T47D (cell line): ENCODE results near the gene PROX1.

Source experiments
- DNase-seq, 2 experiments: peaks; one replicate each; pipeline versions ENCODE4 v3.0.0 to v3.0.0-alpha.2; 2011 to 2012; ENCODE audit warnings: low read depth in 1 of 2, low spot score in 1 of 2
- JUND ChIP-seq: IDR thresholded peaks from 2 replicates; pipeline ENCODE4 v1.6.1; 2012; ENCODE audit warnings: low read depth
- in situ Hi-C: cut with HindIII; loops from 2 replicates; pipeline ENCODE4 v1.10.0; 2016; ENCODE audit warnings: low sequenced_read_pairs, low pct_unique_long_range_greater_than_20kb

Gene PROX1

DNA sequence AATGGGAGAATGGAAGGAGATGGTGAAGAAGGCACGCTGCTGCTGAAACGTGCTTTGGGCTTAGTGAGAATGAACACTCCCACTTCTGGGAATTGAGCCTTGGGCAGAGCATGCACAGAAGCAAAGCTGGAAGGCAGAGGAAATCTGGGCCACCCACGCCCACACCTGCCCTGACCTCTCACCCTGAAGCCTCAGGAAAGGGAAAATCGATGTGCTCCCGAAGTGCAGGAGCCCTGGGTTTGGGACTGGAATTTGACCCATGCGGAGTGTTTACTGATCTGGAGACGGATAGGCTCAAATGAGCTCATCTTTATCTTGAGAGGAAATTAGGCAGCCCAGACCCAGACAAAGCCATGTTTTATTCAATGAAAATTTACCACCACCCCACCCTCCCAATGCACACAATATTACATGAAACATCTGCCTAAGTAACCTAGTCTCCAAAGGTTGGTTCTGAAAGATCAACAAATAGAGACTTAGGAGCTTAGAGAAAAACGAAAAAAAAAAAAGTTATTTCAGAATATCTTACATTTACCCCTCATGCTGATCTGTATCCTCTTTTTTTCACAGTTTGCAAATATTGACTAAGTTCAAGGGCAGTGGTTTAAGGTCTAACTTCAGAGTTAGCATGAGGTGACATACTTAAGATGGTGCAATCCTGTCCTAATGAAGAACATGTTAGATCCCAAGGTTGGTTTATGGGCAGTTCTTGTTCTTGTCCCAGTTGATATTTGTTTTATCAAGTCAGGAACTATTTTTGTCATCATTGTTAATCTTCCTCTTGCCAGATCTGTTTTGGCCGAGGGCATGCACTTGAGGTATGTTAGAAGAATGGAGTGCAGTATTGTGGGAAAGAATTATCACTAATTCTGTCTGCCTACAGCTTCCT is 63.0 kb downstream of the PROX1 start:
- no peak for DNase-seq
- TF ChIP-seq JUND: no peak
- in situ Hi-C loops: no loop called here

DNA sequence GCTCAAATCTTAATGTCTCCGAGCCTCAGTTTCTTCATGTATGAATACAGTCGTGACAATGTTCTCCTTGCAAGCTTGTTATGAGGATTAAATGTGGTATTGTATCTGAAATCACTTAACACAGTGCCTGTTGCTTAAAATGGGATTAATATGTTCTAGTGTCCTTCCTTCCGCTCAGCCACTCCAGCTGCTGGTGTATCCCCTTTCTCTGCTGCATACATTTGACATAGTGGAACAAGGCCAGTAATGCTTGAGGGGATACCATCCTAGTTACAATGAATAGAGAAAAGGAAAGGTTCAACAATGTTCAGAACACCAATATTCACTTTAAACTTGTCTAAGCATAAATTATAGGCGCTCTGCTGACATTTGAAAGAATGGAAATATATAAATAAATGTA is 64.0 kb downstream of the PROX1 start:
- DNase-seq: no peak
- TF ChIP-seq JUND: no peak
- in situ Hi-C loops: no loop called here

- DNase-seq: no peak
- in situ Hi-C loops: no loop called here
- TF ChIP-seq JUND: no peak
Measured at GRCh38 chr1:214058076-214058475, 70.3 kb downstream of the PROX1 start.

GRCh38 chr1:214066190-214066589 is 78.4 kb downstream of the PROX1 start:
- in situ Hi-C loops: no loop called here
- DNase-seq: no peak
- TF ChIP-seq JUND: no peak

GRCh38 chr1:214066936-214067335 is 79.2 kb downstream of the PROX1 start:
- in situ Hi-C loops: no loop called here
- DNase-seq: no peak
- no peak for TF ChIP-seq JUND

DNA sequence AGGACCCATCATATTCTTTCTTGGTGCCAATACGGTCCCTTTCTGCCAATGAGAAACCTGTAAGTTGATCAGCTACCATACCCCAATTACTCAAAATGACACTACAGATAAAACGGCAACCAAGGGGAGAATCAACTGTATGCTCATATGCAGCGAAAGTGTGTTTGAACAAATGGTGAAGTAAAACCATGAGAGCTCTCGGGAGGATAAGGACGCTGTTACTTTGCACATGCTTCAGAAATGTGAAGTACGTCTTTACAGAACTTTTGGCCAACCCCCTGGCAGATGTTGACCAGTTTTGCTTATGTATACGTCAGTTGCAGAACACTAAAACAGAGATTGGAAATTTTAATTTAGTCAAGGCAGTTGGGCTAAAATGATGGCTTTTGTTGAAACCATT is 79.6 kb downstream of the PROX1 start:
- no peak for TF ChIP-seq JUND
- in situ Hi-C loops: no loop called here
- DNase-seq: no peak

DNA sequence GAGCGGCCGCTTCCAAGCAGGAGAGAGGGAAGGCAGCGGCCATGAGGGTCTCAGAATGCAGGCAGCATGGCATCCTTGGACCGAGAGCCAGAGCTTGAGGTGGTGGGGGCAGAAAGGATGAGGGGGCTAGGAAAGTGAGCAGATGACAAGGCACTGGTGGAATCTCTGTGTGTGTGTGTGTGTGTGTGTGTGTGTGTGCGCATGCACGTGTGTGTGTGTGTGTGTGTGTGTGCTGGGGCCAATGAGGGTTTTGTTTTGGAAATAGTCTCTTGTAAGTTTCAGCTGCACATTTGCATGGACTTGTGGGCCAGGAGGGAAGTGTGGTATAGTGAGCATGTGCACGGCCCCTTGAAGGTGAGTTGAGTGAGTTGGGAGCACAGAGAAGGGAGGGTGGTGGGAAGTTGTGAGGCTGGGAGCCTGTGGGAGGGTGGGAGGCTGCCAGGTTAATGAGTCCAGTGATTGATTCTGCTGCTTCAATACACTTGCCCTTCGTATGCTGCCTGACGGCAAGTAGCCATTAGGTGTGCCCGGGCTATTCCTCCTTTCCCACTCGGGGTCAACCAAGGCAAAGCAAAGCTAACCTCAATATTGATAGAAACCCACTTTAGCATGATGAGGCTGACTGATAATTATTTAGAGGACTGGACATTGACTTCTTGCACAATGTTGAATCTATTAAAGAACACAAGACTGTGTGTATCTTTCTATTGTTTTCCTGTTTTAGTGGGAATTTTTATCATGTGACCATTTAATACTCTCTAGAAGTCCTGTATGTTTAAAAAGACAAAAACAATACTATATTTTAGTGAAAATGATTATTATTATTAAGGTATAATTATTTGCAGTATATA is 80.3 kb downstream of the PROX1 start:
- in situ Hi-C loops: no loop called here
- DNase-seq: no peak
- TF ChIP-seq JUND: no peak

DNA sequence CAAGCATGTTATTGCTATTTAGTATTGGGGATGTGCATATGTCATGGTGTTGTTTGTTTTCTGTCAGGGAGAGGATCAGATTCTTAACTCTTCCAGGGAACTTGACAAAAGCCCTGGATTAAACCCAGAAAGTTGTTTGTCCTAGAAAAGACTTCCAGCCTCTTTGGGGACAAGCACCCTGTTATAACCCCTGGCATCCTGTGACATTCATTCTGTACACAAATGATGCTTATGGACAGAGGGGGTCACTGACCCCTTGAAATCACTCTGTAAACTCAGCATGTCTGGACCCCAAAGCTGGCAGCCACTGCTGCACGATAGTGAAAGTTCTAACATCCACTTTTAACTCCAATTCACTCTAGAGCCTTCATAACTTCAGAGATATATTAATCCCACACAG is 81.2 kb downstream of the PROX1 start:
- in situ Hi-C loops: no loop called here
- DNase-seq: no peak
- TF ChIP-seq JUND: no peak

- no peak for DNase-seq
- in situ Hi-C loops: no loop called here
Measured at GRCh38 chr1:214071469-214071868, 83.7 kb downstream of the PROX1 start.

DNA sequence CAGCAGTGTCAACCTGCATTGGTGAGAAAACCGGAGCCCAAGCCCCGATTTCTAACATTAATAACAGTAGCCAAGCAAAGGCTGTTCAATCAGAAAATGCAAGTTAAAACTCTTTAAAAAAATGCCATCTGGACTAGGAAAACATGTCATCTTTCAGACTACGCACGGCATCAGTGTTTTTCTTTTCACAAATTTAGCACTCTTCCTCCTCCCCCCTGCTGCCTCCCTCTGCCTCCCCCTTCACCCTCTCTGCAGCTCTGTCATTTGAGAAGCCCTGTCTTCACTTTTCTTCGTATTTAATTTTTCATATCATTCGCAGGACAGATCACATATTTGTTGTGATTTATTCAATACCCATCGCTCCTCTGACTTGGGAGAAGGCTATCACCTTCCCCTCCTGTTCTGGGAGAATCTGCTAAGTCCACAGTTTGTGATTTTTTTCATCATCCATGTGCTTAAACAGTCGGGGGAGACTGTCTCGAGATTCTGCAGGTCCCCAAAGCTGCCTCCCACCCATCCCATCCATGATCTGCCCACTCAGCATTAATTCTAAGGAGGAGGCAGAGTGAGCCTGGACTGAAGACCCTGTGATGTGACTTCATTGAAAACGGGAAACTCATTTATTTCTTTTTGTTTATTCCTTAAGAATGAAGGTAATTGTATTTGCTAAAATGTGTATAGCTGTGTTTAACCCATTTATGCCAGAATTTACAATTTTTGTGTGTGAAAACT is 84.8 kb downstream of the PROX1 start:
- DNase-seq: no peak
- TF ChIP-seq JUND: no peak
- in situ Hi-C loops: no loop called here

More at GRCh38 chr1:214071469-214071868, 83.7 kb downstream of the PROX1 start:
- no peak for TF ChIP-seq JUND

DNA sequence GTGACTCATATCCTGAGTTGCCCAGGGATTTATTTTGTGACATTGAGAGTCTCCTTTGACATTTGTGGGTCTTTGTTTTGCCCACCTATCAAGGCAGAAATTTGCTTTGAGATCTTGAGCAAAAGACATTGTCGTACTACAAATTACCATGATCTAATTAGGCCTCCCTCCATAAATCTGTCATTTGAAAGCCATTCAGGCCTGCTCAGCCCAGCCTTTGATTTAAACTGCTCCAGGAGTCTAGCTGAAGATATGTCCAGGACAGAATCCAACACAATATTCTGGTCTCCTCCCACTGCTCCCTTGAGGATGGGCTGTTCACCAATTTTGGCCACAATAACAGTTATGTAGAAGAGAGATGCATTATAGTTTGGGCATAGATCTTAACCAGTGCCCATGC is 86.7 kb downstream of the PROX1 start:
- in situ Hi-C loops: no loop called here
- TF ChIP-seq JUND: no peak
- no peak for DNase-seq

DNA sequence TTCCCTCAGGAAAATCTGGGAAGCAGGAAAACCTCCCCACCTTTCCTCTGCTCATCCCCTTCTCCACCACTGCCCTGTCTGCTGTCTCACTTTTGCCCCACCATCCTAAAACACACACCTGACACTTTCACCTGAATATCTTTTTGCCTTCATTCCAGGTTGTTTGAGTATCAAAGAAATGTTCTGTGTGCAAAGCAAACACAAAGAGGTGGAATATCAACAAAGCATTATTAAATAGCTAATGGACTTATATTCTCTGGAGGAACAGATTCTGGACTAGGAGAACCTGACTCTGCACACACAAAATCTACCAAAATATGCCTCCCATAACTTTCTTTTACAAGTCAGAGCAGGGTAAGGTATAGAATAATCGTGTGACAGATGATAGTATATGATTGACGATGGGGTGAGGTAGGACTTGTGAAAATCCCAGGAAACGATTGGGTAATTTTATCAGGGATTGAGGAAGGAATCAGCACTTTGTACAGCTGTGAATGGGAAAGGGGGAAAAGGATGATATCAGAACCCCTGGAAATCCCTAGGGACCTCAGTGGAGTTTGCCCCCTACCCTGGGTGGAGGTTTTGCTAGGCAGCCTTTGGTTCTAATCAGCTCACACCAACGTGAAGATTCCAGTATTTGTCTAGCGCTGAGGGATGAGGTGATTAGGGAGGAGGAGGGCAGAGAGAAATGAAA is 87.7 kb downstream of the PROX1 start:
- in situ Hi-C loops: no loop called here
- no peak for DNase-seq
- TF ChIP-seq JUND: no peak
